IPS-18c (cell line): ENCODE measurements around the gene GPBP1.
"Not testable (repeated sequence)": the region's sequence is repeated elsewhere in the genome, so short reads cannot be mapped to it uniquely, and the experiment has no call there.

Experiments used
- H3K4me3 ChIP-seq: 2 replicates; pipeline ENCODE4 v1.7.0; 2013; ENCODE audit warnings: low read depth, mild to moderate bottlenecking, low read length, moderate library complexity; ENCODE audit not compliant: insufficient read depth
- H3K9me3 ChIP-seq: one replicate; pipeline ENCODE4 v1.6.1; 2013; ENCODE audit warnings: mild to moderate bottlenecking, low read length, moderate library complexity; ENCODE audit not compliant: control insufficient read depth, insufficient read depth

GPBP1 gene

DNA sequence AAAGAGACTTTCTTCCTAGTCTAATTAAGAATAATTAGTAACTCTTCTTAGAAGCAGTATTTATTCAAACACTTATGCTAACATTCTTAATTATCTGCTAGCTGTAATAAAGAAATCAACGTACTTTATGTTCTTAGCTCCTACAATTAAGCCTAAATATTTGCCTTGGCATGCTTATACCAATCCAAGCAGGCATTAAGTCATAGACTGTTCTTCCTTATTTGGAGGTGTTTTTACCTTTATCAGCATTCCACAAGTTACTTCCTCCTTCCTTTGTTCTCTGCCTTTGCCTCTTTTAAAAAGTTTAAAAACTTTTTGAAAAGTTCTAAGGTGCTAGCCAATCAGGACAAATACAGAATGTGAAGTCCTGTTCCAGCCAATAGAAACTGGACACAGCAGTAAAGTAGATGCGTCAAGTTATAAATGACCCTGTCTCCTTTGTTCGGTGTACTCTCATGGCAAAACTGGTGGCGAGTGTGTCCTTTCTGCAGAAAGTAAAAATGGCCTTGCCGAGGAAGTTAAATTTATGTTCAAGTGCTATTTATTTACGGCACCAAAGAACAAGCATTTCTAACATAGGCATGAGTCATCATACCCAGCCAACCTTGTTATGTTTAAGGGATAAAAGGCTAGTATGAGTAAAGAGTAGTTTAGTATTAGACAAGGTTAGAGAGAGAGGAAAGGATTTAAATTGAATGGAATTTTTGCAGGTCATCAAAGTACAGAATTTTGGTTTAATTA, 58.6 kb downstream of the GPBP1 start:
- Histone ChIP-seq H3K4me3 (no peak overlapping the region), H3K9me3 (peaks cover 3% of the 10 kb centered on the region)

DNA sequence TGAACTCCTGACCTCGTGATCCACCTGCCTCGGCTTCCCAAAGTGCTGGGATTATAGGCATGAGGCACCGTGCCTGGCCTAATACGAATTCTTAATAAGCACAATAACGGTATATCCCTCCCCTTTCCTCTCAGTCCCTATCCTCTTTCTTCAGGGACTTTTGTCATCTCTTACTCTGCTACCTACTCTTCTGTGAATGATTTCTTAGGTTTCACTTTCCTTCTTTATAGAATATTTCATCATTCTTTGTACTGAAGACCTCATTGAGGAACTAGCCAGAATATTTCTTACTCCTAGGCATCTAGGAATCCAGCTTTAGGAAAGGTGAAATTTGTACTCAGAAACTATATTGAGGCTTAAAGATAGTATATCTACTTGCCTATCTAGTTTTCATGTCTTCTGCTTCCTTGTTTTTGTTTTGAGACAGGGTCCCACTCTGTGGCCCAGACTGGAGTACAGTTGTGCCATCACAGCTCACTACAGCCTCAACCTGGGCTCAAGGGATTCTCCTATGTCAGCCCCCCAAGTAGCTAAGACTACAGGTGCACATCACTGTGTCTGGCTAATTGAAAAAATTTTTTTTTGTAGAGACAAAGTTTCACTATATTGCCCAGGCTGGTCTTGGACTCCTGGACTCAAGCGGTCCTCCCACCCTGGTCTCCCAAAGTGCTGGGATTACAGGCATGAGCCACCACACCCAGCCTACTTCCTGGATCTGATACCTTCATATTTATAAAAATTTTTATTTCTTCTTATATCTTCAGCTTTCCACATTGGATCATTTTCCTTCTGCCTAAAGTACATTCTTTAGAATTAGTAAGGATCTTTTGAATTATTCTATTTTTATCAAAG, 69.7 kb downstream of the GPBP1 start:
- no peaks in the 10 kb centered on the region for H3K9me3 ChIP-seq
- H3K4me3 ChIP-seq = no peak overlapping the region

DNA sequence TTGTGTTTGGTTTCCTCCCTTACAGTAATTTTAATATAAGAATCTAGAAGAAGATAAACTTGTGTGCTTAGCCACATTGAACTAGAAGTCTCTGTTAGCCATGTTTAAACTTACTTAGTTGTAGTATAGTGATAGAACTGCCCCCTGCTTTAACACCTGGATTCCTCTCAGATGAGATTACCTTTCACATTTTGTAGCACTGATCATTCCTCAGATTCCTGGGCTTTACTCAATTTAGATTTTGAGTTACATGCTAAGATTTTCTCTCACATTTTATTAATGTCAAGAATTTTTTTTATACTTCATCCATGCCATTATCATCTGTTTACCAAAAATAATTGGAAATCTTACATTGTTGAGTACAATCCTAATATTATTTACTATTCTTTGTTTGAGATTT, 70.5 kb downstream of the GPBP1 start:
- H3K4me3 ChIP-seq = no peak overlapping the region
- no peaks in the 10 kb centered on the region for H3K9me3 ChIP-seq

DNA sequence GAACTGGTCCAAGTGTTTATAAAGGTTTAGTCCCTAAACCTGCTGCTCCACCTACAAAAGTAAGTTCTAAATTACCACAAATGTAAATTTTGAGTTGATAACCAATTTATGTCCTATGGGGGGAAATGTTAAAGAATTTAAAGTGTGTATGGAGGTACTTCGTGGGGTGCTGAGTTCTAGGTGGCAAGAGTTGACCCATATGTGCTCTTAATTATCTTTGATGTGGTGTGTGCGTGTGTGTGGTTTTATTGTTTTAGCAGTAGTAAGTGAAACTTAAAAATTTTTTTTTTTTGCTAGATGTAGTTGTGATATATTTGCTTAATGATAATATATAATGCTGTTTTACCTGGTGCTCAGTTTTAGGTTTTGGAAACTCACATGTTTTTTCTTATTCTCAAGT, 72.6 kb downstream of the GPBP1 start:
- no peak overlapping the region for H3K4me3 ChIP-seq
- no peaks in the 10 kb centered on the region for H3K9me3 ChIP-seq

DNA sequence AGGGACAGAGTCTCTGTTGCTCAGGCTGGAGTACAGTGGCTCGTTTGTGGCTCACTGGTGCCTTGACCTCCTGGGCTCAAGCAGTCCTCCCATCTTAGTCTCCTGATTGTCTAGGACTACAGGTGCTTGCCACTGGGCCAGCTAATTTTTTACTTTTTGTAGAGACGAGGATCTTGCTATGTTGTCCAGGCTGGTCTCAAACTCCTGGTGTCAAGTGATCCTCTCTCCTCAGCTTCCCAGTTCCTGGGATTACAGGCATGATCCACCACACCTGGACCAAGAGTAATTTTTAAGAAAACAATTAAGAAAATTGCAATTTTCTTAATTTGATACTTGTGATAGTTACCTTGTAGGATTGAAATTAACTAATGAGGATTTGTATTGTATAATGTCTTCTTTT, 73.9 kb downstream of the GPBP1 start:
- no peak overlapping the region for H3K4me3 ChIP-seq
- H3K9me3 ChIP-seq = no peaks in the 10 kb centered on the region

DNA sequence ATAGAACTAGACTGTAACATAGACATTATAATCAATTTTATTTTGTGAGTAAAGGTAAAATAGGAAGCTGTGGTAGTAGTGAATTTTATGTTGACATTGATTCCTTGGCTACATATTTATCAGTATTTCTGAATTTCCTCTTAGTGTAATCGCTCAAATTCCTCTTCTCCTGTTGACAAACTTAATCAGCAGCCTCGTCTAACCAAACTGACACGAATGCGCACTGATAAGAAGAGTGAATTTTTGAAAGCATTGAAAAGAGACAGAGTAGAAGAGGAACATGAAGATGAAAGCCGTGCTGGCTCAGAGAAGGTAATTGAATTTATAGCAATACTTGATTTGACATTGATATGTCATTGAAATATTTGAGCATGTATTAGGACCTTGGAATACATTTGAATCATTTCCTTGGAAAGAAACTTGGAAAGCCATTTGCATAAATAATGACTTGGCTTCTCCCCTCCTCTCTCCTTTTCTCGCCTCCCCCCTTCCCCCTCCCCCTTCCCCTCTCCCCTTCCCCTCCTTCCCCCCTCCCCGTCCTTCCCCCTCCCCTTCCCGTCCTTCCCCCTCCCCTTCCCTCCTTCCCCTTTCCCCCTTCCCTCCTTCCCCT, 75.5 kb downstream of the GPBP1 start:
- no peak overlapping the region for H3K4me3 ChIP-seq
- no peaks in the 10 kb centered on the region for H3K9me3 ChIP-seq

DNA sequence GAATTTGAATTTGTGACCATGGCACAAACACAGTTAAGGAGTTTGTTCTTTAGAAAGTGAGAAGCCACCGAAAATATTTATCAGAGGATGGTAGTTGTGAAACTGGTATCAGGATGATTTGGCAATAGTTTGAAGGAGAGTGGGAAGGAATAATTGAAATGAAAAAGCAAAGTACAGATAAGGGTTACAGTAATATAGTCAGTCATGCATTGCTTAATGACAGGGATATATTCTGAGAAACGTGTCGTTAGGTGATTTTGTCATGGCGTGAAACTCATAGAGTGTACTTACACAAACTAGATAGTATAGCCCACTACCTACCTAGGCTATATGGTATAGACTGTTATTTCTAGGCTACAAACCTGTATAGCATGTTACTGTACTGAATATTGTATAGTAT, 84.2 kb downstream of the GPBP1 start:
- no peak overlapping the region for H3K4me3 ChIP-seq
- H3K9me3 ChIP-seq = no peaks in the 10 kb centered on the region

DNA sequence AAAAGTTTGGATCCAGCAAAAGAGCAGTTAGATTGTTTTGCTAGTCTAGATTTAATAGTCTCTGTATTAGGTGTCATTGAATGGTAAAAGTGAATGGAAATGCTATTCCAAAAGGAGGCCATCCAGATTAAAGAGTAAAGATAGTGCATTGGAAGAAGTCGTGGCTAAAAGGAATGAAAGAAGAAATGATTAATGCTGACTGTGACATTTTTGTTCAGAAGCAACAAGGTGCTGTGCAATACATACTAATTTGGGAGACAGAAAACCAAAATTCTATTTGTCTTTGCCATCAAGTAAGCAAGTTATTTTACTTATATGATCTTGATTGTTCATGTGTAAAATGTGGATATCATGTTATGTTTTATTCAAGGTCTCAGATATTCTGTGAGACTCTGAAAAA, 85.1 kb downstream of the GPBP1 start:
- H3K4me3 ChIP-seq = no peak overlapping the region
- H3K9me3 ChIP-seq = no peaks in the 10 kb centered on the region

DNA sequence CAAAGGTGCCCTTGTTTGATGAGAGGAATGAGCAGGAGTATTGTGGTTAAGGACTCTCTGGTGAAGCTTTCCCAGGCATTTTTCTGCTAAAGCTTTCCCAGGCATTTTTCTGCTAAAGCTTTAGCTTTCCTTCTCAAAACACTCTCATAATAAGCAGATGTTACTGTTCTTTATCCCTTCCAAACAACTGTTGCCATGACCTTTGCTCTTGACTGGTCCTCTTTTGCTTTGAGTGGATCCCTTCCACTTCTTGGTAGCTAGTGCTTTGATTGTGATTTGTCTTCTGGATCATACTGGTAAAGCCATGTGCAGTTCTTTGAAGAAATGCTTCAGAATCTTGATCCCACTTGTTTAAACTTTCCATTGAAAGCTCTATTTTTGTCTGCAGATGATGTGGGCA, 85.8 kb downstream of the GPBP1 start:
- Histone ChIP-seq H3K9me3 (no peaks in the 10 kb centered on the region), H3K4me3 (no peak overlapping the region)

DNA sequence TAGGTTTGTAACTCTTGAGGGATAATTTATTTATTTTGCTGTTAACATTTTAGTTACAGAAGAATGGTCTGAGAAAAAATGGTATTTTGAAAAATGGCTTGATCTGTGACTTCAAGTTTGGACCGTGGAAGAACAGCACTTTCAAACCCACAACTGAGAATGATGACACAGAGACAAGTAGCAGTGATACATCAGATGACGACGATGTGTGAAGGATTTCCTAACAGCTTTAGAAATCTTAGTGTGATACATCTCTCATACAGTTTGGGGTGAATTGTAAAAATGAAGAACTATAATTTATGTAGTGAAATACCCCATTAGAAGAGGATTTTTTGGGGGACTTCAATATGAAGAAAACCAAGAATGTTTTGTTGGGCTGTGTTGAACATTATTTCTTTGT, 88.7 kb downstream of the GPBP1 start:
- no peak overlapping the region for H3K4me3 ChIP-seq
- H3K9me3 ChIP-seq = no peaks in the 10 kb centered on the region

DNA sequence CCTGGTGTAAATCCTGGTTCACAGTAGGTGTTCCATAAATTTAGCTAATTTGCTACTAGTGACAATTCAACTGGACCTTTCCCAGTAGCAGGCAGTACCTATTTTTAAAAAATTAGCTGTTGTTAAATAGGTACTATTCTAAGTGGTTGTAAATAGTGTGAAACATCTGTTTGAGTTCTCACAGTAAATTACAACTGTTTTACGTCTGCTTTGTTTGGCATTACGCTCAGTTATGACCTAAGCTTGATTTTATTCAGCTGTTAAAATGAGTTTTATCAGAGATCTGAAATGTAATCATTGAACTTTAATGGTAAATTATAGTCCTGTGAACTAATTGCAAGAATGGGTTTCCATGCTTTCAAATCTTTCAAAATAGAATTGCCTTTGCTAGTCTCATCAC, 93.9 kb downstream of the GPBP1 start:
- H3K9me3 ChIP-seq = no peaks in the 10 kb centered on the region
- no peak overlapping the region for H3K4me3 ChIP-seq

DNA sequence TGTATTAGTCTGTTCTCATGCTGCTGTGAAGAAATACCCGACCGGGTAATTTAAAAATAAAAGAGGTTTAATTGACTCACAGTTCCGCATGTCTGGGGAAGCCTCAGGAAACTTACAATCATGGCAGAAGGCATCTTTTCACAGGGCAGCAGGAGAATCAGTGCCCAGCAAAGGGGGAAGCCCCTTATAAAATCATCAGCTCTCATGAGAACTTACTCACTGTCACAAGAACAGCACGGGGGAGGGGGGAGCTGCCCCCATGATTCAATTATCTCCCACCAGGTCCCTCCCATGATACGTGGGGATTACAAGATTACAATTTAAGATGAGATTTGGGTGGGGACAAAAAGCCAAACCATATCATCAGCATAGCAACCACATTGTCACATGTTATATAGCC, 102.5 kb downstream of the GPBP1 start:
- H3K9me3 ChIP-seq = no peaks in the 10 kb centered on the region
- no peak overlapping the region for H3K4me3 ChIP-seq

DNA sequence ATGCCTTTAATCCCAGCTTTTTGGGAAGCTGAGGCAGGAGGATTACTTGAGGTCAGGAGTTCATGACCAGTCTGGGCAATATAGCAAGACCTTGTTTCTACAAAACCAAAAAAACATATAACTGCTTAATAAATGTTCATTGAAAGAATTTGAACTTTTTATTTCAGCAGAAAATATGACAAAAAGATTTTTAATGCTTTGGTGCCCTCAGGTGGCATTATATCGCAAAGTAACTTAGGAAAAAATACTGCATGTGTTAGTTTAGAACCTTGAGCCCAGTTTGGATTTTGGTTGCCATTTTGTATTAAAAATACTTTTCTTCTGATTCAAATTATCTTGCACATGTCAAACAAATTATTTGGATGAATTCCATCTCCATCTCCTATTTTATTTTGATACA, 103.2 kb downstream of the GPBP1 start:
- no peak overlapping the region for H3K4me3 ChIP-seq
- H3K9me3 ChIP-seq = no peaks in the 10 kb centered on the region

DNA sequence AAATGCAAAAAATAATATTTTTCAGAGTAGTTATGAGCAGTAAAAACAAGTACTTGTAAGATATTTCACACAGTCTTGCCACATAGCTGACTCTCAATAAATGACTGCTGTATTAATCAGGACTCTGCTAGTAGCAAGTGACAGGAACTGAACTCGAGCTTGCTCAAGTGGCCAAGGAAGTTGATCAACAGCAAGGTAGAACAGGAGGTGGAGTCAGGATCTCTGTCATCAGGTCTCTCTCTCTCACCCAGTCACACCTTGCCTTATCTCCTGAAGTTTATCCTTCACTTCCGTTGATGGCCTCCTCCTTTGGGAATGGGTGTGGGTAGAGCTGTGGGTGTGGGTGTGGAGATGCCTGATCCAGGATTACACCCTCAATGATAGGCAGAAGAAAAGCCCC, 107.0 kb downstream of the GPBP1 start:
- H3K4me3 ChIP-seq = no peak overlapping the region
- no peaks in the 10 kb centered on the region for H3K9me3 ChIP-seq

DNA sequence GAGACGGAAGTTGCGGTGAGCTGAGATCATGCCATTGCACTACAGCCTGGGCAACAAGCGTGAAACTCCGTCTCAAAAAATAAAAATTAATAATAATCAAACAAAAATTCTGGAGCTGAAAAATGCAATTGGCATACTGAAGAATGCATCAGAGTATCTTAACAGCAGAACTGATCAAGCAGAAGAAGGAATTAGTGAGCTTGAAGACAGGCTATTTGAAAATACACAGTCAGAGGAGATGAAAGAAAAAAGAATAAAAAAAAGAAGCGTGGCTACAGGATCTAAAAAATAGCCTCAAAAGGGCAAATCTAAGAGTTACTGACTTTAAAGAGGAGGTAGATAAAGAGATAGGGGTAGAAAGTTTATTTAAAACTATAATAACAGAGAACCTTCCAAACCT, 111.2 kb downstream of the GPBP1 start:
- H3K9me3 ChIP-seq, H3K4me3 ChIP-seq: not testable (repeated sequence)

DNA sequence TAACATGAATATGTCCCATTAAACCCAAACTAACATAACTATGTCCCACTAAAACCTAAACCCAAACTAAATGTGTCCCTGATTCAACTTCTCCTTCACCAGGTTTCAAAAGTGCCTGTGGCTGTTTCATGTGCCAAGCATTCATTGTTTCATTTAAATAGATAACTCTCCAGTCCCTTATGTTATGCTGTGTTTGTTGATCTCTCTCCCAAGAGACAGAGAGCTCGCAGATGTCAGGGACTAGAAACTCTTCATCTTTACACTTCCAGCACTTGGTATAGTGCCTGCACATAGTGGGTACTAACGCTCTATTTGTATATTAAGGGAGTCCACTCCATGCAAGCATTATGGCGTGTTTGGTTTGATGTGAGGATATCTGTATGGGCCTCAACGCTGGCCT, 118.0 kb downstream of the GPBP1 start:
- no peak overlapping the region for H3K4me3 ChIP-seq
- no peaks in the 10 kb centered on the region for H3K9me3 ChIP-seq

DNA sequence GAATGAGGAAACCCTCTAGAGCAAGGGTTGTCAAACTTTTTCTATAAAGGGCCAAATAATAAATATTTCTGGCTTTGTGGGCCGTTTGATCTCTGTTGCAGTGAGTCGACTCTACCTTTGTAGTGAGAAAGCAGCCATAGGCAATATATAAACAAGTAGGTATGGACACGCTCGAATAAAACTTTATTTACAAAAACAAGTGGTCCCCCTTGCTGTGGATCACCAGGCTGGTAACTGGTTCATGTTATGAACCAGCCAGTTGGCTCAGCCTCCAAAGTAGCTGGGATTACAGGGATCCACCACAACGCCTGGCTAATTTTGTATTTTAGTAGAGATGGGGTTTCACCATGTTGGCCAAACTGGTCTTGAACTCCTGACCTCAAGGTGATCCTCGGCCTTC, 118.5 kb downstream of the GPBP1 start:
- H3K9me3 ChIP-seq = no peaks in the 10 kb centered on the region
- no peak overlapping the region for H3K4me3 ChIP-seq

DNA sequence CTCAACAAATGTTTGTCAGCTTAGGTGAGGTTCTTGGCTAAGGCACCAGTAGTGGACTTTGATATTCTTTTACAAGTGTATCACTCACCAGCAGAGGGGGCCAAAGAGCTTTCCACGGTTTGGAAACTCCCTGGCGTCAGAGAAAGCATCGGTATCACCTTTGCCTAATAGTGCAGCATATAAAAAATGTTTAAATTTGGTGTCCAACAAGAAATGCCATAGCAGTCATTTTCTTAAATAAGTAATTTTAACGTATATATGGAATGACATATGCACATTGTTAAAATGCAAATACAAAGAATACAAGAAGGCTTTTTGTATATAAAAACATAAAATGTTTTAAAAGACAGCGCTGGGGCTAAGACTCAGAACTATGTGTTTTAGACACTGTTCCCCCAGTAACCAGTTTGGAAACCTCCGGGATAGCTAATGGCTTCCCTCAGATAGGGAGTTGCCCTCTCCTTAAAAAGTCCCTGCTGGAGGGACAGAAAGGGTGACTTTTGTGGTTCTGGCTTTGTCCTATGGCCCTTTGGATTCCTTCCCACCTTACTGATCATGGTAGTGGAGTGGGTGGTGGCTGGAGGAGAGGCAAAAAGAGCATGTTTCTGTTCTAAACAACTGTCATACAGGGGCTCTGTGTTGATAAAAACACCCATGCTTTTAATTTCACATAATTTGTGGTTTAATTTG, 124.6 kb downstream of the GPBP1 start:
- Histone ChIP-seq H3K4me3 (no peak overlapping the region), H3K9me3 (no peaks in the 10 kb centered on the region)
